Fibroblast of villous mesenchyme (primary cell): Measurements from ENCODE around the gene NOTUM. TPM values are rescaled to one million over a fixed set of nuclear protein-coding genes. Genes with fewer than 3 reads are reported as not detected.
A peak's percentile ranks its signal among the peaks of the same experiment; 100 is the strongest.

Experiments
- DNase-seq: peaks from one replicate; pipeline ENCODE4 v3.0.0-alpha.2; 2010; ENCODE audit warnings: low read depth
- H3K4me3 ChIP-seq: 2 replicates; pipeline ENCODE4 v1.5.1; 2011; ENCODE audit warnings: low read depth, mild to moderate bottlenecking, low read length
- total RNA-seq: library from RNA; depleted of rRNA; stranded (reverse); fragments of >200 nt; gene quantifications from 2 replicates; pipeline ENCODE4 v1.2.3, GENCODE V29; 2012
- TF ChIP-seq, protein P1 (sequence below): IDR thresholded peaks from 2 replicates; pipeline ENCODE4 v1.5.1; 2012; ENCODE audit warnings: low read depth, mild to moderate bottlenecking, low read length; ENCODE audit not compliant: insufficient read depth

Gene NOTUM
- under 0.01 TPM in 1 of 2 replicates, not detected in the other for total RNA-seq

GRCh38 chr17:81961087-81961511 lies at the start of gene NOTUM:
NOTUM (minus strand) TSS chr17:81961187; CDS start chr17:81960909, 278 bp downstream.
- TF ChIP-seq, protein P1, sequence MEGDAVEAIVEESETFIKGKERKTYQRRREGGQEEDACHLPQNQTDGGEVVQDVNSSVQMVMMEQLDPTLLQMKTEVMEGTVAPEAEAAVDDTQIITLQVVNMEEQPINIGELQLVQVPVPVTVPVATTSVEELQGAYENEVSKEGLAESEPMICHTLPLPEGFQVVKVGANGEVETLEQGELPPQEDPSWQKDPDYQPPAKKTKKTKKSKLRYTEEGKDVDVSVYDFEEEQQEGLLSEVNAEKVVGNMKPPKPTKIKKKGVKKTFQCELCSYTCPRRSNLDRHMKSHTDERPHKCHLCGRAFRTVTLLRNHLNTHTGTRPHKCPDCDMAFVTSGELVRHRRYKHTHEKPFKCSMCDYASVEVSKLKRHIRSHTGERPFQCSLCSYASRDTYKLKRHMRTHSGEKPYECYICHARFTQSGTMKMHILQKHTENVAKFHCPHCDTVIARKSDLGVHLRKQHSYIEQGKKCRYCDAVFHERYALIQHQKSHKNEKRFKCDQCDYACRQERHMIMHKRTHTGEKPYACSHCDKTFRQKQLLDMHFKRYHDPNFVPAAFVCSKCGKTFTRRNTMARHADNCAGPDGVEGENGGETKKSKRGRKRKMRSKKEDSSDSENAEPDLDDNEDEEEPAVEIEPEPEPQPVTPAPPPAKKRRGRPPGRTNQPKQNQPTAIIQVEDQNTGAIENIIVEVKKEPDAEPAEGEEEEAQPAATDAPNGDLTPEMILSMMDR: peak; percentile 21
- H3K4me3 ChIP-seq: peak within 1 kb of the TSS; percentile 52
- peak; percentile 26 for DNase-seq

- TF ChIP-seq, protein P1: no peak
- DNase-seq: no peak
- no peak overlapping the region for H3K4me3 ChIP-seq
Observed at GRCh38 chr17:82009413-82009812, 48.4 kb upstream of the NOTUM start.

DNA sequence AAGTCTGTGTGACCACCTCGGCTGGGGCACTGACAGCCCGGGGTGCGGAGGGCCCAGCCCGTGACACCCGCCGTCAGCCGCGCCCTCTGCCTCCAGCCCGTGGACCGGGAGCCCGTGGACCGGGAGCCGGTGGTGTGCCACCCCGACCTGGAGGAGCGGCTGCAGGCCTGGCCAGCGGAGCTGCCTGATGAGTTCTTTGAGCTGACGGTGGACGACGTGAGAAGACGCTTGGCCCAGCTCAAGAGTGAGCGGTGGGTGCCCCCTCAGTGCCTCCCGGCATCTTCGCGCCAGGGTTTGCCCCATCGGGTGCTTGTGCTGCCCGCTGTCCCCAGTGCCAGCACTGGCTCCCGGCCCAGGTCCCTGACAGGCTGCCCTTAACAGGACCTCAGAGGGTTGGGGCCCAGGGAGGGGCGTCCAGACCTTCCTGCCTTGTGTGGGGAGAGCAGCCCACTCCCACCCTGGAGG lies 48.0 kb upstream of the NOTUM start:
- no peak overlapping the region for H3K4me3 ChIP-seq
- TF ChIP-seq, protein P1: no peak
- no peak for DNase-seq

DNA sequence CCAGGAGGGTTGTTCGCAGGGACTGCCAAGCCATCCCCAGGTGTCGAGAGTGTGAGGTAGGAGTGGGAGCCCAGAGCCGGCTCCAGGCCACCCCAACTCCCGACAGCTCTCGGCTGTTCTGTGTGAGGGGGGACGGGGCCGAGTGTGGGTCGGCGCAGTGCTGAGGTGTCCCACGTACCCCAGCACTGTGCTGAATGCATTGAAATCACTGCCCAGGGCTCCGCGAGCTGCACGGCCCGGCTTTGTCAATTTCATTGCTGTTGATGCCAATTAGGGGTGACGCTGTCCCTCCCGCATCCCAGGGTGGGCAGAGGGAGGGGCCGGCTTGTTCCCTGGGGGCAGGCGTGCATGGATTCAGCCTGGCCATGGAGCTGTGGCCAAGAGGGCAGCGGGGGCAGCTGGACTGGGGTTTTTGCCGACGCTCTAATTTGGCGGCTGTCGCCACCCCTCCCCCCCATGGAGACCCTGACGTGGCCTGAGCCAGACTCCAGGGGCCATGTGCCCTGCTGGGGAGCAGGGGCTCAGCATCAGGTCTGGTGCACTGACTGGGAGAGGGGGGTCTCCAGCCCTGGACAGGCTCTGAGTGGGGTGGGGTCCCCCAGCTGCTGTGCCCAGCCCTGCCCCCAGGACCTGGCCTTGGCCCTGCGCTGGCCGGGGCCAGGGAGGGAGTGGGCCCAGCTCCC lies 47.4 kb upstream of the NOTUM start:
- TF ChIP-seq, protein P1: no peak
- no peak overlapping the region for H3K4me3 ChIP-seq
- DNase-seq: no peak

GRCh38 chr17:82007495-82008257 lies 46.7 kb upstream of the NOTUM start:
- no peak overlapping the region for H3K4me3 ChIP-seq
- no peak for DNase-seq
- TF ChIP-seq, protein P1: no peak

DNA sequence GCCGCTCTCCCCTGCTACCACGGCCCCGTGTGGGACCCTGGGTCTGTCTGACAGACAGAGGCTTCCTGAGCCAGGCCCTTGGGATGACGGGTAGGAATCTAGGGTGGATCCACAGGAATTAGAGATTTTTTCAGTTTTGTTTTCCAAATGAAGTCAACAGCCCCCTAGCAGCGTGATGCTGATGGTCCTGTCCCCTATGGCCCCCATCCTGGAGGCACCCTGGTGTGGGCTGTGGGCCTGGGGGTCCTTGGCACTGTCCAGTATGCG lies 46.2 kb upstream of the NOTUM start:
- TF ChIP-seq, protein P1: no peak
- DNase-seq: no peak
- no peak overlapping the region for H3K4me3 ChIP-seq
